GM21717 (cell line): Measurements from ENCODE around the gene ZBTB8B.
"Not testable (repeated sequence)": the region's sequence is repeated elsewhere in the genome, so short reads cannot be mapped to it uniquely, and the experiment has no call there.

Source experiments
- ATAC-seq: cut with Tn5 transposase; IDR thresholded peaks from one replicate; pipeline ENCODE4 v1.9.1; 2021; ENCODE audit warnings: mild to moderate bottlenecking, moderate library complexity; ENCODE audit not compliant: unreplicated experiment

Gene ZBTB8B

GRCh38 chr1:32468791-32469190 is 3.9 kb downstream of the ZBTB8B start:
- no peak for ATAC-seq

- no peak for ATAC-seq
Observed at GRCh38 chr1:32470431-32470830, 5.6 kb downstream of the ZBTB8B start.

GRCh38 chr1:32470991-32471694 is 6.3 kb downstream of the ZBTB8B start:
- ATAC-seq, result no peak

GRCh38 chr1:32471695-32472362 is 7.0 kb downstream of the ZBTB8B start:
- no peak for ATAC-seq

GRCh38 chr1:32472966-32473365 is 8.1 kb downstream of the ZBTB8B start:
- ATAC-seq, result not testable (repeated sequence)

GRCh38 chr1:32474954-32475353 is 10.1 kb downstream of the ZBTB8B start:
- no peak for ATAC-seq

- ATAC-seq, result no peak
Observed at GRCh38 chr1:32480003-32480402, 15.1 kb downstream of the ZBTB8B start.

GRCh38 chr1:32480761-32481160 is 15.9 kb downstream of the ZBTB8B start:
- no peak for ATAC-seq

GRCh38 chr1:32481788-32482187 is 16.9 kb downstream of the ZBTB8B start:
- ATAC-seq, result not testable (repeated sequence)

- no peak for ATAC-seq
Observed at GRCh38 chr1:32485554-32486255, 20.8 kb downstream of the ZBTB8B start.

GRCh38 chr1:32486463-32487113 is 21.7 kb downstream of the ZBTB8B start:
- no peak for ATAC-seq

GRCh38 chr1:32487182-32487581 is 22.3 kb downstream of the ZBTB8B start:
- ATAC-seq, result no peak

GRCh38 chr1:32489774-32490454 is 25.0 kb downstream of the ZBTB8B start:
- ATAC-seq, result no peak

- ATAC-seq, result no peak
Observed at GRCh38 chr1:32491386-32491785, 26.5 kb downstream of the ZBTB8B start.

GRCh38 chr1:32494196-32494595 is 29.3 kb downstream of the ZBTB8B start:
- no peak for ATAC-seq

GRCh38 chr1:32494711-32495337 is 30.0 kb downstream of the ZBTB8B start:
- ATAC-seq, result no peak

- ATAC-seq, result no peak
Observed at GRCh38 chr1:32496127-32496526, 31.3 kb downstream of the ZBTB8B start.

- no peak for ATAC-seq
Observed at GRCh38 chr1:32498751-32499150, 33.9 kb downstream of the ZBTB8B start.

- ATAC-seq, result no peak
Observed at GRCh38 chr1:32500387-32501209, 35.7 kb downstream of the ZBTB8B start.

GRCh38 chr1:32501865-32502264 is 37.0 kb downstream of the ZBTB8B start:
- no peak for ATAC-seq
